Spleen (tissue), 7 donors: ENCODE results near the gene NPEPL1.

Experiments used
- POLR2A ChIP-seq, 3 donors: fragments of 450-650 bp; IDR thresholded peaks; one replicate each; pipeline ENCODE4 v1.5.1; 2017; ENCODE audit warnings: antibody characterized with exemption in 3 of 3, mild to moderate bottlenecking in 1 of 3
- TF ChIP-seq, protein P1 (sequence below), 11 experiments: fragments of 200-600 bp in 7 of 11; fragments of 450-650 bp in 4 of 11; sonication (generic) in 4 of 11; IDR thresholded peaks in 8 of 11; conservative IDR thresholded peaks in 3 of 11; 1 replicate in 7 of 11; 2 replicates in 4 of 11; pipeline versions ENCODE4 v1.4.0 to v1.8.0; 2016 to 2021; ENCODE audit warnings: antibody characterized with exemption in 11 of 11, inconsistent platforms in 4 of 11, mild to moderate bottlenecking in 1 of 11
- donor health status: DM: no; HTN: no; CAD: no; lungs with moderate emphysema.
- donor health status: DM: no; HTN: no; CAD: no.
- donor health status: DM: no; HTN: no; CAD: no.

- TF ChIP-seq, protein P1, sequence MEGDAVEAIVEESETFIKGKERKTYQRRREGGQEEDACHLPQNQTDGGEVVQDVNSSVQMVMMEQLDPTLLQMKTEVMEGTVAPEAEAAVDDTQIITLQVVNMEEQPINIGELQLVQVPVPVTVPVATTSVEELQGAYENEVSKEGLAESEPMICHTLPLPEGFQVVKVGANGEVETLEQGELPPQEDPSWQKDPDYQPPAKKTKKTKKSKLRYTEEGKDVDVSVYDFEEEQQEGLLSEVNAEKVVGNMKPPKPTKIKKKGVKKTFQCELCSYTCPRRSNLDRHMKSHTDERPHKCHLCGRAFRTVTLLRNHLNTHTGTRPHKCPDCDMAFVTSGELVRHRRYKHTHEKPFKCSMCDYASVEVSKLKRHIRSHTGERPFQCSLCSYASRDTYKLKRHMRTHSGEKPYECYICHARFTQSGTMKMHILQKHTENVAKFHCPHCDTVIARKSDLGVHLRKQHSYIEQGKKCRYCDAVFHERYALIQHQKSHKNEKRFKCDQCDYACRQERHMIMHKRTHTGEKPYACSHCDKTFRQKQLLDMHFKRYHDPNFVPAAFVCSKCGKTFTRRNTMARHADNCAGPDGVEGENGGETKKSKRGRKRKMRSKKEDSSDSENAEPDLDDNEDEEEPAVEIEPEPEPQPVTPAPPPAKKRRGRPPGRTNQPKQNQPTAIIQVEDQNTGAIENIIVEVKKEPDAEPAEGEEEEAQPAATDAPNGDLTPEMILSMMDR (IDR thresholded peaks at IDR 0.05 in 8 of 11, conservative IDR thresholded peaks at IDR 0.05 in 3 of 11): no peak
- TF ChIP-seq POLR2A (IDR thresholded peaks at IDR 0.05): no peak
Observed at GRCh38 chr20:58731192-58731591, 38.6 kb downstream of the NPEPL1 start.
